HepG2 (cell line): ENCODE data around the gene DPH6. TPM values are rescaled to one million over a fixed set of nuclear protein-coding genes. Genes with fewer than 3 reads are reported as not detected.

Source experiments
- ATM ChIP-seq: fragments of 450-650 bp; IDR thresholded peaks from 2 replicates; pipeline ENCODE4 v1.7.1; 2017; ENCODE audit warnings: mild to moderate bottlenecking, borderline replicate concordance
- CREBL2 ChIP-seq: sonication (generic); formaldehyde crosslinking; IDR thresholded peaks from 2 replicates; pipeline ENCODE4 v1.8.1; 2023; ENCODE audit warnings: missing genetic modification reagents, mild to moderate bottlenecking, borderline replicate concordance
- HNF4G ChIP-seq, 2 experiments: sonication (generic) in 1 of 2; formaldehyde crosslinking in 1 of 2; IDR thresholded peaks; 2 replicates each; pipeline versions ENCODE4 v1.4.0 to v1.6.1; 2011 to 2020; ENCODE audit warnings: borderline replicate concordance in 2 of 2, low read depth in 2 of 2, mild to moderate bottlenecking in 2 of 2, low read length in 1 of 2, missing genetic modification reagents in 1 of 2, moderate library complexity in 1 of 2
- NR0B2 ChIP-seq: sonication (generic); formaldehyde crosslinking; IDR thresholded peaks from 2 replicates; pipeline ENCODE4 v1.4.0; 2020; ENCODE audit warnings: mild to moderate bottlenecking, missing genetic modification reagents
- PHF5A ChIP-seq: IDR thresholded peaks from one replicate; pipeline ENCODE4 v1.6.1; 2018; ENCODE audit warnings: low read depth, missing genetic modification reagents; ENCODE audit not compliant: unreplicated experiment
- SRSF1 ChIP-seq: fragments of 200-400 bp; formaldehyde crosslinking; optimal IDR thresholded peaks from 2 replicates; pipeline ENCODE3; 2017; ENCODE audit warnings: mild to moderate bottlenecking, low read depth, low read length, moderate library complexity
- U2AF2 ChIP-seq: fragments of 200-400 bp; formaldehyde crosslinking; IDR thresholded peaks from 2 replicates; pipeline ENCODE4 v1.6.1; 2017; ENCODE audit warnings: low read depth, mild to moderate bottlenecking, low read length
- ZBTB7A ChIP-seq: sonication (generic); formaldehyde crosslinking; IDR thresholded peaks from 2 replicates; pipeline ENCODE4 v1.8.0; 2022; ENCODE audit warnings: mild to moderate bottlenecking, missing genetic modification reagents
- ZFP41 ChIP-seq: sonication (generic); formaldehyde crosslinking; IDR thresholded peaks from 2 replicates; pipeline ENCODE4 v1.4.0; 2020; ENCODE audit warnings: mild to moderate bottlenecking, missing genetic modification reagents, borderline replicate concordance
- ZHX2 ChIP-seq, 2 experiments: sonication (generic) in 1 of 2; formaldehyde crosslinking in 1 of 2; IDR thresholded peaks; 2 replicates each; pipeline versions ENCODE4 v1.6.1 to v1.9.0; 2014 to 2022; ENCODE audit warnings: antibody characterized with exemption in 1 of 2, borderline replicate concordance in 1 of 2, inconsistent platforms in 1 of 2, low read depth in 1 of 2, missing genetic modification reagents in 1 of 2
- ZNF44 ChIP-seq: sonication (generic); formaldehyde crosslinking; IDR thresholded peaks from 2 replicates; pipeline ENCODE4 v1.5.1; 2020; ENCODE audit warnings: mild to moderate bottlenecking, missing genetic modification reagents
- ZNF646 ChIP-seq: sonication (generic); formaldehyde crosslinking; IDR thresholded peaks from 2 replicates; pipeline ENCODE4 v1.9.0; 2021; ENCODE audit warnings: mild to moderate bottlenecking, missing genetic modification reagents
- ZNF768 ChIP-seq: sonication (generic); formaldehyde crosslinking; IDR thresholded peaks from 2 replicates; pipeline ENCODE4 v1.4.0; 2020; ENCODE audit warnings: missing genetic modification reagents
- ZNF782 ChIP-seq: sonication (generic); formaldehyde crosslinking; IDR thresholded peaks from 2 replicates; pipeline ENCODE4 v1.4.0; 2020; ENCODE audit warnings: missing genetic modification reagents, mild to moderate bottlenecking, borderline replicate concordance
- polyA plus RNA-seq, 8 experiments: library from polyadenylated mRNA; depleted of rRNA in 3 of 8; stranded (reverse) in 7 of 8; unstranded in 1 of 8; fragments of >200 nt; fragmentation: Illumina TruSeq in 4 of 8; extraction: Trizol in 4 of 8; gene quantifications; 2 replicates each; pipeline versions ENCODE4 v1.2.1 to v1.2.3, GENCODE V29; 2011 to 2016; ENCODE audit warnings: low read depth in 4 of 8, missing spikeins in 1 of 8, mixed read lengths in 1 of 8; ENCODE audit not compliant: insufficient read depth in 1 of 8
- total RNA-seq, 5 experiments: library from RNA; depleted of rRNA; stranded (reverse); fragments of >200 nt; fragmentation: Illumina TruSeq; extraction: Trizol; gene quantifications; 2 replicates each; pipeline ENCODE4 v1.2.3, GENCODE V29; 2016; ENCODE audit warnings: low read depth in 1 of 5

Gene DPH6
- total and polyA plus RNA-seq, 2 of the 13 experiments (the other 11 are each of a cell fraction or from before 2014, with no cell fraction given): 10.2 to 25.8 TPM

- TF ChIP-seq ZNF646 (CRISPR knock-in tag) (no peak), ZNF44 (CRISPR knock-in tag) (no peak), SRSF1 (no peak), CREBL2 (CRISPR knock-in tag) (no peak), ZNF782 (CRISPR knock-in tag) (no peak; the same call in 1 of the 2 replicates), ZNF768 (peak; percentile 67; the same call in 1 of the 2 replicates), PHF5A (CRISPR knock-in tag) (no peak), ATM (no peak), HNF4G (IDR thresholded peaks at IDR 0.05; ENCODE audit: borderline replicate concordance, low read depth, low read length) (no peak), HNF4G (CRISPR knock-in tag; IDR thresholded peaks at IDR 0.05; ENCODE audit: borderline replicate concordance, low read depth) (no peak), NR0B2 (CRISPR knock-in tag) (no peak; the same call in 1 of the 2 replicates), ZHX2 (IDR thresholded peaks at IDR 0.05; ENCODE audit: low read depth) (0 out of 2 replicates have a peak, but pooled peaks have one; percentile 39), ZHX2 (CRISPR knock-in tag; IDR thresholded peaks at IDR 0.05; ENCODE audit: borderline replicate concordance) (peak; percentile 62; the same call in 1 of the 2 replicates), ZBTB7A (CRISPR knock-in tag) (peak; percentile 77; the same call in 1 of the 2 replicates), U2AF2 (no peak), ZFP41 (CRISPR knock-in tag) (no peak)
Measured at GRCh38 chr15:35545824-35546510, at the start of gene DPH6 (continued).
